ENCODE measurements around the gene RAB44. TPM values are rescaled to one million over a fixed set of nuclear protein-coding genes. Genes with fewer than 3 reads are reported as not detected.
A peak's percentile ranks its signal among the peaks of the same experiment; 100 is the strongest.

RAB44 gene
- total and polyA plus RNA-seq, 2 of the 13 experiments (the other 11 are each of a cell fraction or from before 2014, with no cell fraction given), result not detected

DNA sequence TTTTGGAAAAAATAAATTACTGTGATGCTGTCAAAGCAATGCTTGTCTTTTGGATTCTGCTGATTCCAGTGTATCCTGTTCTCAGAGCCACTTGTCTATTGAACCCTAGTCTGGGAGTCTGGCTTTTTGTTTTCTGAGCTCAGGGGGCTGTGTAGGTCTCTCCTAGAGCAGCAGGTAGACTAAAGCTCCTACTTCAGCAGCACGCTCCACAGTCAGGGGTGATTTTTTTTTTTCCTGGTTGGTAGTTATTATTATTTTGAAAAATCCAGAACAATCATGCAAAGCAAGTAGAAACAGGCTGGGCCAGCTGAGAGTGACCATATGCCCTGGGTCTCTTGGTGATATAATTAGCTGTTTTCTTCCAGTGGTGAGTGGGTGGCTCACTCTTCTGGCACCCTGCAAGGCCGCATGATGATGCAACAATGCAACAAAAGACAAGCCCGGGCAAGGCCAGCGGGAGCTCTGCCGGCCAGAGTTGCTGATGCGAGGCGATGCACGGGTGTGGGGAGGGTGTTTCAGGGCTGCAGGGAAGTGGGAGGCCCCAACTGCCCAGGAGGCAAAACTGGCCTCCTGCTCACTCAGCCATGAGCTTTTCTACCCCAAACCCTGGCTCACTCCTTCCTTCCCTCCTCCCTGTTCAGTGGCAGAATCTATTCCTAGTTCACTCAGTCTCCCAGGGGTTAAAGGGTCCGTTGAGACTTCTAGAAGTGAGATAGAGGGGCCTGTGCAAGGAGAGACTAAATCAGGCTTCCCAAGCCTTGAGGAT lies 30.6 kb upstream of the RAB44 start (continued):
- TF ChIP-seq TOPORS (CRISPR knock-in tag; IDR thresholded peaks at IDR 0.05) (no peak), YY1 (IDR thresholded peaks at IDR 0.05; ENCODE audit: insufficient read depth, insufficient replicate concordance, low read depth, low read length) (no peak), DNMT3B (CRISPR knock-in tag; conservative IDR thresholded peaks at IDR 0.05) (no peak; the same call in 1 of the 2 replicates), ZNF280D (CRISPR knock-in tag; IDR thresholded peaks at IDR 0.05) (no peak; the same call in 1 of the 2 replicates), STAT5B (CRISPR knock-in tag; IDR thresholded peaks at IDR 0.05) (no peak; the same call in 1 of the 2 replicates), FOXP1 (IDR thresholded peaks at IDR 0.05) (no peak), FOXP1 (CRISPR knock-in tag; IDR thresholded peaks at IDR 0.05) (peak; percentile 81), NAIF1 (CRISPR knock-in tag; IDR thresholded peaks at IDR 0.05; ENCODE audit: borderline replicate concordance) (peak; percentile 60), ZNF10 (CRISPR knock-in tag; IDR thresholded peaks at IDR 0.05; ENCODE audit: borderline replicate concordance, low read depth) (no peak), SNAI1 (CRISPR knock-in tag; IDR thresholded peaks at IDR 0.05; ENCODE audit: borderline replicate concordance) (peak; percentile 69; the same call in 1 of the 2 replicates), ZNF597 (CRISPR knock-in tag; IDR thresholded peaks at IDR 0.05) (no peak), ZFP36L1 (CRISPR knock-in tag; IDR thresholded peaks at IDR 0.05) (peak; percentile 67; the same call in 1 of the 2 replicates), TBX2 (CRISPR knock-in tag; IDR thresholded peaks at IDR 0.05; ENCODE audit: borderline replicate concordance) (peak; percentile 99), ZNF83 (CRISPR knock-in tag; IDR thresholded peaks at IDR 0.05; ENCODE audit: borderline replicate concordance) (no peak), CENPX (CRISPR knock-in tag; IDR thresholded peaks at IDR 0.05) (no peak), ZUFSP (CRISPR knock-in tag; IDR thresholded peaks at IDR 0.05; ENCODE audit: borderline replicate concordance) (no peak), MTA1 (CRISPR knock-in tag; IDR thresholded peaks at IDR 0.05; ENCODE audit: borderline replicate concordance) (peak; percentile 91; the same call in 1 of the 2 replicates)
- TF ChIP-seq, protein P1, sequence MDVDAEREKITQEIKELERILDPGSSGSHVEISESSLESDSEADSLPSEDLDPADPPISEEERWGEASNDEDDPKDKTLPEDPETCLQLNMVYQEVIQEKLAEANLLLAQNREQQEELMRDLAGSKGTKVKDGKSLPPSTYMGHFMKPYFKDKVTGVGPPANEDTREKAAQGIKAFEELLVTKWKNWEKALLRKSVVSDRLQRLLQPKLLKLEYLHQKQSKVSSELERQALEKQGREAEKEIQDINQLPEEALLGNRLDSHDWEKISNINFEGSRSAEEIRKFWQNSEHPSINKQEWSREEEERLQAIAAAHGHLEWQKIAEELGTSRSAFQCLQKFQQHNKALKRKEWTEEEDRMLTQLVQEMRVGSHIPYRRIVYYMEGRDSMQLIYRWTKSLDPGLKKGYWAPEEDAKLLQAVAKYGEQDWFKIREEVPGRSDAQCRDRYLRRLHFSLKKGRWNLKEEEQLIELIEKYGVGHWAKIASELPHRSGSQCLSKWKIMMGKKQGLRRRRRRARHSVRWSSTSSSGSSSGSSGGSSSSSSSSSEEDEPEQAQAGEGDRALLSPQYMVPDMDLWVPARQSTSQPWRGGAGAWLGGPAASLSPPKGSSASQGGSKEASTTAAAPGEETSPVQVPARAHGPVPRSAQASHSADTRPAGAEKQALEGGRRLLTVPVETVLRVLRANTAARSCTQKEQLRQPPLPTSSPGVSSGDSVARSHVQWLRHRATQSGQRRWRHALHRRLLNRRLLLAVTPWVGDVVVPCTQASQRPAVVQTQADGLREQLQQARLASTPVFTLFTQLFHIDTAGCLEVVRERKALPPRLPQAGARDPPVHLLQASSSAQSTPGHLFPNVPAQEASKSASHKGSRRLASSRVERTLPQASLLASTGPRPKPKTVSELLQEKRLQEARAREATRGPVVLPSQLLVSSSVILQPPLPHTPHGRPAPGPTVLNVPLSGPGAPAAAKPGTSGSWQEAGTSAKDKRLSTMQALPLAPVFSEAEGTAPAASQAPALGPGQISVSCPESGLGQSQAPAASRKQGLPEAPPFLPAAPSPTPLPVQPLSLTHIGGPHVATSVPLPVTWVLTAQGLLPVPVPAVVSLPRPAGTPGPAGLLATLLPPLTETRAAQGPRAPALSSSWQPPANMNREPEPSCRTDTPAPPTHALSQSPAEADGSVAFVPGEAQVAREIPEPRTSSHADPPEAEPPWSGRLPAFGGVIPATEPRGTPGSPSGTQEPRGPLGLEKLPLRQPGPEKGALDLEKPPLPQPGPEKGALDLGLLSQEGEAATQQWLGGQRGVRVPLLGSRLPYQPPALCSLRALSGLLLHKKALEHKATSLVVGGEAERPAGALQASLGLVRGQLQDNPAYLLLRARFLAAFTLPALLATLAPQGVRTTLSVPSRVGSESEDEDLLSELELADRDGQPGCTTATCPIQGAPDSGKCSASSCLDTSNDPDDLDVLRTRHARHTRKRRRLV (CRISPR knock-in tag; IDR thresholded peaks at IDR 0.05), result peak; percentile 80
